SK-N-SH (cell line): ENCODE data around the gene PCSK5. TPM values are rescaled to one million over a fixed set of nuclear protein-coding genes. Genes with fewer than 3 reads are reported as not detected.

Experiments
- CTCF ChIA-PET: fragments of 300-600, 350-600 bp; formaldehyde crosslinking; extraction: SDS; loops from one replicate; lab custom pipeline; 2021; lab: Yijun Ruan, JAX
- POLR2A ChIA-PET: fragments of 350-600 bp; sonication (Branson Sonifier 250); formaldehyde crosslinking; extraction: SDS; loops from one replicate; lab custom pipeline; 2020; ENCODE audit warnings: antibody characterized with exemption, inconsistent platforms; lab: Yijun Ruan, JAX
- DNase-seq: peaks from one replicate; pipeline ENCODE4 v3.0.0; 2012
- H2AFZ ChIP-seq: fragments of 200-600 bp; sonication (generic); 2 replicates; pipeline ENCODE4 v1.8.1; 2016; ENCODE audit warnings: antibody characterized with exemption, mild to moderate bottlenecking, low read depth
- H3F3A ChIP-seq: fragments of 200-600 bp; sonication (generic); replicated peaks from 2 replicates; pipeline ENCODE3; 2016; ENCODE audit warnings: antibody characterized with exemption, mild to moderate bottlenecking; ENCODE audit not compliant: insufficient read depth
- H3K27ac ChIP-seq, 2 experiments: fragments of 200-500 bp in 1 of 2; fragments of 200-600 bp in 1 of 2; sonication (Bioruptor generic) in 1 of 2; sonication (generic), shearing (Covaris generic) in 1 of 2; 2 replicates each; pipeline versions ENCODE4 v1.5.1 to v1.6.1; 2014 to 2016; ENCODE audit warnings: low read depth in 2 of 2, inconsistent platforms in 1 of 2, low read length in 1 of 2, mild to moderate bottlenecking in 1 of 2, mixed read lengths in 1 of 2
- H3K27me3 ChIP-seq: fragments of 200-600 bp; sonication (generic), shearing (Covaris generic); 2 replicates; pipeline ENCODE4 v1.6.1; 2016; ENCODE audit warnings: mixed run types; ENCODE audit not compliant: insufficient read depth
- H3K36me3 ChIP-seq, 2 experiments: fragments of 200-500 bp in 1 of 2; fragments of 200-600 bp in 1 of 2; sonication (Bioruptor generic) in 1 of 2; sonication (generic) in 1 of 2; replicated peaks in 1 of 2; 2 replicates each; pipeline versions ENCODE3 to v1.5.1; 2014 to 2016; ENCODE audit warnings: low read length in 1 of 2, mild to moderate bottlenecking in 1 of 2; ENCODE audit not compliant: insufficient read depth in 2 of 2, control insufficient read depth in 1 of 2
- H3K4me1 ChIP-seq, 2 experiments: fragments of 200-500 bp in 1 of 2; fragments of 200-600 bp in 1 of 2; sonication (Bioruptor generic) in 1 of 2; sonication (generic), shearing (Covaris generic) in 1 of 2; 2 replicates each; pipeline versions ENCODE4 v1.5.1 to v1.6.1; 2014 to 2016; ENCODE audit warnings: low read depth in 1 of 2, low read length in 1 of 2, mixed run types in 1 of 2; ENCODE audit not compliant: insufficient read depth in 2 of 2, control insufficient read depth in 1 of 2
- H3K4me2 ChIP-seq: fragments of 200-600 bp; sonication (generic), shearing (Covaris generic); 2 replicates; pipeline ENCODE4 v1.6.1; 2017; ENCODE audit warnings: mixed run types
- H3K4me3 ChIP-seq, 2 experiments: fragments of 200-500 bp in 1 of 2; fragments of 200-600 bp in 1 of 2; sonication (Bioruptor generic) in 1 of 2; sonication (generic), shearing (Covaris generic) in 1 of 2; 2 replicates each; pipeline versions ENCODE4 v1.5.1 to v1.8.1; 2014 to 2016; ENCODE audit warnings: low read depth in 2 of 2, inconsistent platforms in 1 of 2, low read length in 1 of 2, mild to moderate bottlenecking in 1 of 2, mixed read lengths in 1 of 2, moderate library complexity in 1 of 2
- H3K79me2 ChIP-seq: fragments of 200-600 bp; sonication (generic); 2 replicates; pipeline ENCODE4 v1.8.1; 2017; ENCODE audit warnings: mild to moderate bottlenecking; ENCODE audit not compliant: insufficient read depth
- H3K9ac ChIP-seq: fragments of 200-600 bp; sonication (generic); 2 replicates; pipeline ENCODE4 v1.6.1; 2017; ENCODE audit warnings: mixed run types
- H3K9me2 ChIP-seq: fragments of 200-600 bp; sonication (generic); 2 replicates; pipeline ENCODE4 v1.6.1; 2017; ENCODE audit warnings: mixed run types
- H3K9me3 ChIP-seq: fragments of 200-600 bp; sonication (generic); 2 replicates; pipeline ENCODE4 v1.6.1; 2017; ENCODE audit warnings: mixed run types, mild to moderate bottlenecking, moderate library complexity
- H4K20me1 ChIP-seq: fragments of 200-600 bp; sonication (generic); 2 replicates; pipeline ENCODE4 v1.6.1; 2017; ENCODE audit warnings: mild to moderate bottlenecking, mixed run types; ENCODE audit not compliant: insufficient read depth
- CHD2 ChIP-seq: fragments of 150-350 bp; IDR thresholded peaks from 2 replicates; pipeline ENCODE4 v1.6.1; 2018; ENCODE audit warnings: low read length; ENCODE audit not compliant: partially characterized antibody
- FOXM1 ChIP-seq: IDR thresholded peaks from 2 replicates; pipeline ENCODE4 v1.4.0; 2012; ENCODE audit warnings: low read depth, mild to moderate bottlenecking
- MXI1 ChIP-seq: IDR thresholded peaks from 2 replicates; pipeline ENCODE4 v1.6.1; 2012; ENCODE audit warnings: mild to moderate bottlenecking, low read depth, low read length, improper control_type of control experiment
- RAD21 ChIP-seq: IDR thresholded peaks from 2 replicates; pipeline ENCODE4 v1.6.1; 2012; ENCODE audit warnings: mild to moderate bottlenecking, low read length
- RCOR1 ChIP-seq: fragments of 150-350 bp; IDR thresholded peaks from 2 replicates; pipeline ENCODE4 v1.6.1; 2017; ENCODE audit warnings: antibody characterized with exemption, low read length
- RFX5 ChIP-seq: IDR thresholded peaks from 2 replicates; pipeline ENCODE4 v1.6.1; 2012; ENCODE audit warnings: mild to moderate bottlenecking, improper control_type of control experiment, low read length
- RXRA ChIP-seq: IDR thresholded peaks from 2 replicates; pipeline ENCODE4 v1.4.0; 2012; ENCODE audit warnings: low read depth, mild to moderate bottlenecking, borderline replicate concordance
- SIN3A ChIP-seq: IDR thresholded peaks from 2 replicates; pipeline ENCODE4 v1.6.1; 2012; ENCODE audit warnings: low read depth, mild to moderate bottlenecking, low read length, moderate library complexity, borderline replicate concordance
- WGBS: methylation state at CpG from one replicate; pipeline ENCODE4 v1.1.6; 2017; ENCODE audit warnings: low lambda C conversion rate; 5-methylcytosine and 5-hydroxymethylcytosine counted together
- polyA plus RNA-seq, 3 experiments: library from polyadenylated mRNA; depleted of rRNA; stranded (reverse); fragments of >200 nt; gene quantifications; 2 replicates each; pipeline ENCODE4 v1.2.3, GENCODE V29; 2012
- TF ChIP-seq, protein P1 (sequence below): fragments of 200-600 bp; sonication (generic); IDR thresholded peaks from 2 replicates; pipeline ENCODE4 v1.6.1; 2017; ENCODE audit warnings: antibody characterized with exemption, mild to moderate bottlenecking, moderate library complexity
- TF ChIP-seq, protein P2 (sequence below): IDR thresholded peaks from 2 replicates; pipeline ENCODE4 v1.4.0; 2012; ENCODE audit warnings: low read depth, borderline replicate concordance

PCSK5 gene
- polyA plus RNA-seq, 1 of the 3 experiments (the other 2 are of a cell fraction), result 0.08 TPM

DNA sequence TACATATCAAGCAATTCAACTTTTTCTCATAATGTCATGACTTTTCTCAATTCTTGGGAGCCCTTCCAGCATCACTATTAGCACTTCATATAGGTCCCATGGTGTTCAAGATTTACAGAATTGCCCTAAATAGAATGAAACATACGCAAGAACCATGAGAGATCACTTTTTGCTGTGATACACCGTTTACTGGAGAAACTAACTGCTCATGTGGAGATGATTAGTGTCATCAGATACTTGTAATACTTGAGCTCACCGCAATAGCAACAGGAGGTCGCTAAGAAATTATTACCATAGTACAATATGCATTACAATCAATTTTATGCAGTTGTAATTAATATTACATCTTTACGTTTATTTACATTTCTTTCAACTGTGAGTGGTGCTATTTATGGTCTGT lies 4.8 kb upstream of the PCSK5 start:
- TF ChIP-seq, protein P1, sequence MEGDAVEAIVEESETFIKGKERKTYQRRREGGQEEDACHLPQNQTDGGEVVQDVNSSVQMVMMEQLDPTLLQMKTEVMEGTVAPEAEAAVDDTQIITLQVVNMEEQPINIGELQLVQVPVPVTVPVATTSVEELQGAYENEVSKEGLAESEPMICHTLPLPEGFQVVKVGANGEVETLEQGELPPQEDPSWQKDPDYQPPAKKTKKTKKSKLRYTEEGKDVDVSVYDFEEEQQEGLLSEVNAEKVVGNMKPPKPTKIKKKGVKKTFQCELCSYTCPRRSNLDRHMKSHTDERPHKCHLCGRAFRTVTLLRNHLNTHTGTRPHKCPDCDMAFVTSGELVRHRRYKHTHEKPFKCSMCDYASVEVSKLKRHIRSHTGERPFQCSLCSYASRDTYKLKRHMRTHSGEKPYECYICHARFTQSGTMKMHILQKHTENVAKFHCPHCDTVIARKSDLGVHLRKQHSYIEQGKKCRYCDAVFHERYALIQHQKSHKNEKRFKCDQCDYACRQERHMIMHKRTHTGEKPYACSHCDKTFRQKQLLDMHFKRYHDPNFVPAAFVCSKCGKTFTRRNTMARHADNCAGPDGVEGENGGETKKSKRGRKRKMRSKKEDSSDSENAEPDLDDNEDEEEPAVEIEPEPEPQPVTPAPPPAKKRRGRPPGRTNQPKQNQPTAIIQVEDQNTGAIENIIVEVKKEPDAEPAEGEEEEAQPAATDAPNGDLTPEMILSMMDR, result peak; percentile 21; the same call in 1 of the 2 replicates
- no peak for TF ChIP-seq RAD21
- H3K4me1 ChIP-seq, result no peaks in the 10 kb centered on the region; a peak in 1 of 4 replicates
- 12% methylated on average over 5 of the region's 5 CpGs for WGBS
- POLR2A ChIA-PET, result no interaction called here
- H3K4me3 ChIP-seq, result no peak overlapping the region
- no peaks in the 10 kb centered on the region for H3K9me2 ChIP-seq
- no peaks in the 10 kb centered on the region for H3K36me3 ChIP-seq
- H3K4me2 ChIP-seq, result no peak overlapping the region
- H3F3A ChIP-seq, result no peaks in the 10 kb centered on the region
- no peaks in the 10 kb centered on the region for H4K20me1 ChIP-seq
- no peak overlapping the region for H3K27ac ChIP-seq
- H3K9me3 ChIP-seq, result no peaks in the 10 kb centered on the region
- H2AFZ ChIP-seq, result no peak overlapping the region
- DNase-seq, result no peak
- H3K27me3 ChIP-seq, result peaks cover 7% of the 10 kb centered on the region; the same call in 1 of the 2 replicates
- H3K79me2 ChIP-seq, result no peaks in the 10 kb centered on the region
- H3K9ac ChIP-seq, result no peak overlapping the region
- CTCF ChIA-PET, result no interaction called here

DNA sequence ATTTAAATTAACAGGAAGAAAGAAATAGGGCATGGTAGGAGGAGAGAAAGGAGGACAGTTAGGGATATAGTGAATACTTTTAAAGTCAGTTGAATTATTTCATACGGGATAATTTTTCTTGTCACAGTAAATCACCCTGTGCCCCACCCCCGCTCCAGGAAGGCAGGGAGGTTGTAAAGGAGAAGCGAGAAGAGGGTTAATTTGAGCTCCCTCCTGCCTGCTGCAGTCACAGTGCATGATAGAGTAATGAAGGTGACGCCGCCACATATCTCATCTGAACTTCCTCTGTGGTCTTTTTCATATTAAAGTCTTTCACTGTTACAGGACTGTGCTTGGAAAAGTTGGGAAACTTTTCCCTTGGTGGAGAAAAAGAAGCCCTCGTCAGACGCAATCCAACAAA lies 896 bp upstream of the PCSK5 start:
- Histone ChIP-seq H3K4me2 (peak overlapping the region; percentile 99), H4K20me1 (no peaks in the 10 kb centered on the region), H3K4me3 (peak overlapping the region; percentile 54 to 85; a peak in 3 of 4 replicates), H3K9ac (no peak overlapping the region; the same call in 1 of the 2 replicates), H3K9me2 (no peaks in the 10 kb centered on the region), H3K4me1 (no peaks in the 10 kb centered on the region; a peak in 1 of 4 replicates), H3K9me3 (no peaks in the 10 kb centered on the region), H3K27me3 (peaks cover 37% of the 10 kb centered on the region), H3K36me3 (no peaks in the 10 kb centered on the region), H3K79me2 (no peaks in the 10 kb centered on the region), H3K27ac (no peak overlapping the region), H2AFZ (peak overlapping the region; percentile 96), H3F3A (no peaks in the 10 kb centered on the region)
- ChIA-PET POLR2A (no interaction called here), CTCF (no interaction called here)
- 6% methylated on average over 7 of the region's 7 CpGs for WGBS
- no peak for DNase-seq
- TF ChIP-seq, protein P2, sequence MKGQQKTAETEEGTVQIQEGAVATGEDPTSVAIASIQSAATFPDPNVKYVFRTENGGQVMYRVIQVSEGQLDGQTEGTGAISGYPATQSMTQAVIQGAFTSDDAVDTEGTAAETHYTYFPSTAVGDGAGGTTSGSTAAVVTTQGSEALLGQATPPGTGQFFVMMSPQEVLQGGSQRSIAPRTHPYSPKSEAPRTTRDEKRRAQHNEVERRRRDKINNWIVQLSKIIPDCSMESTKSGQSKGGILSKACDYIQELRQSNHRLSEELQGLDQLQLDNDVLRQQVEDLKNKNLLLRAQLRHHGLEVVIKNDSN, result no peak
- TF ChIP-seq RXRA (no peak), SIN3A (no peak), CHD2 (no peak), RFX5 (no peak), RCOR1 (no peak), FOXM1 (no peak), MXI1 (no peak)
